ENCODE results near the gene TCAF1. TPM values are rescaled to one million over a fixed set of nuclear protein-coding genes. Genes with fewer than 3 reads are reported as not detected.

The TCAF1 gene
- total RNA-seq, 4 donors from 2014 or later: 38.2 to 62.7 (median 52.4) TPM

DNA sequence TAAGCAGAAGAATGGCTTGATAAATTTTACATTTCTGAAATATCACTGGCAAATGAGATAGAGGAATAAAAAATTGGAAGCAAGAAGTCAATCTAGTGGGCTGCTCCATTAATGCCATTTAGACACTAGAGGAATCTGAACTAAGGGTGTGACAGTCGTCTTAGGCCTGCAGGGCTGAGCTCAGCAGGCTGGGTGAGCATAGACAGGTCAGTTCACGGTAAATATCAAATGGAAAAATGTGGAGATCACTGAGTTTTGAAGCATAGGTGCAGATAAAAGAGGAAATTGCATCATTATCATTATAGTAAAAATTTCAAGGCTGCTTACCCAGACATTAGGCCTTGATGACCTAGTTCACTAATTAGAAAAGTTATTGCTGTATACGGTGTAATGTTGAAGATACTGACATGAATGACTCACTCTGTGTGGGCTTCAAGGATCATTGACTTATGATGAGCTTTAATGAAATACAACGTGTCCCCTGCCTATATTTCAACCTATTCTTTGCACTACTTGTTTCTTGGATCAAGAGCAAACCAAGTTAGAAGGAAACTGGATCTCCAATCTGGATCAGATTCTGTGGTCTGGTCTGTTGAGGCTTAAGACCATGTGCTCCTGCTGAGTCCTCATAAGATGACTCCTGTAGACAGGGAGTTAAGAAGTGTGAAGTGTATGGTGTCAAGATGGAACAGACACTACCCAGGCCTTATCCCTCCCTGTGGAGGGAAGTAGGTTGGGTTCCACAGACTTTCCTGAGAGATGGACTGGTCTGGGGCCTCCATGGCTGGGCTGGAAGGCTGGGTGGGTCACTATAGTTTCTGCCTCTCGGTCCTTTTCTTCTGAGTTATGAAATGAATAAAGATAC lies 36.6 kb upstream of the TCAF1 start:
- no peaks in the 10 kb centered on the region for H3K27me3 ChIP-seq
- H3K4me3 ChIP-seq: no peak overlapping the region
- H3K27ac ChIP-seq (replicated peaks in 1 of 4): no peak overlapping the region
- intact Hi-C loops (cut with DNase I): no loop called here
- peaks cover 0 to 16% (median 7%) of the 10 kb centered on the region in 4 donors for H3K4me1 ChIP-seq
- H3K36me3 ChIP-seq: no peaks in the 10 kb centered on the region
- no peak for TF ChIP-seq POLR2A (IDR thresholded peaks at IDR 0.05; ENCODE audit: low read depth)
- TF ChIP-seq POLR2AphosphoS5 (IDR thresholded peaks at IDR 0.05): no peak
- no peak for TF ChIP-seq EP300 (IDR thresholded peaks at IDR 0.05)
- TF ChIP-seq, protein P1, sequence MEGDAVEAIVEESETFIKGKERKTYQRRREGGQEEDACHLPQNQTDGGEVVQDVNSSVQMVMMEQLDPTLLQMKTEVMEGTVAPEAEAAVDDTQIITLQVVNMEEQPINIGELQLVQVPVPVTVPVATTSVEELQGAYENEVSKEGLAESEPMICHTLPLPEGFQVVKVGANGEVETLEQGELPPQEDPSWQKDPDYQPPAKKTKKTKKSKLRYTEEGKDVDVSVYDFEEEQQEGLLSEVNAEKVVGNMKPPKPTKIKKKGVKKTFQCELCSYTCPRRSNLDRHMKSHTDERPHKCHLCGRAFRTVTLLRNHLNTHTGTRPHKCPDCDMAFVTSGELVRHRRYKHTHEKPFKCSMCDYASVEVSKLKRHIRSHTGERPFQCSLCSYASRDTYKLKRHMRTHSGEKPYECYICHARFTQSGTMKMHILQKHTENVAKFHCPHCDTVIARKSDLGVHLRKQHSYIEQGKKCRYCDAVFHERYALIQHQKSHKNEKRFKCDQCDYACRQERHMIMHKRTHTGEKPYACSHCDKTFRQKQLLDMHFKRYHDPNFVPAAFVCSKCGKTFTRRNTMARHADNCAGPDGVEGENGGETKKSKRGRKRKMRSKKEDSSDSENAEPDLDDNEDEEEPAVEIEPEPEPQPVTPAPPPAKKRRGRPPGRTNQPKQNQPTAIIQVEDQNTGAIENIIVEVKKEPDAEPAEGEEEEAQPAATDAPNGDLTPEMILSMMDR (IDR thresholded peaks at IDR 0.05): no peak
- WGBS: 80% methylated on average over 5 of the region's 5 CpGs
- DNase-seq (ENCODE audit: extremely low spot score): no peak
- no peaks in the 10 kb centered on the region for H3K9me3 ChIP-seq

DNA sequence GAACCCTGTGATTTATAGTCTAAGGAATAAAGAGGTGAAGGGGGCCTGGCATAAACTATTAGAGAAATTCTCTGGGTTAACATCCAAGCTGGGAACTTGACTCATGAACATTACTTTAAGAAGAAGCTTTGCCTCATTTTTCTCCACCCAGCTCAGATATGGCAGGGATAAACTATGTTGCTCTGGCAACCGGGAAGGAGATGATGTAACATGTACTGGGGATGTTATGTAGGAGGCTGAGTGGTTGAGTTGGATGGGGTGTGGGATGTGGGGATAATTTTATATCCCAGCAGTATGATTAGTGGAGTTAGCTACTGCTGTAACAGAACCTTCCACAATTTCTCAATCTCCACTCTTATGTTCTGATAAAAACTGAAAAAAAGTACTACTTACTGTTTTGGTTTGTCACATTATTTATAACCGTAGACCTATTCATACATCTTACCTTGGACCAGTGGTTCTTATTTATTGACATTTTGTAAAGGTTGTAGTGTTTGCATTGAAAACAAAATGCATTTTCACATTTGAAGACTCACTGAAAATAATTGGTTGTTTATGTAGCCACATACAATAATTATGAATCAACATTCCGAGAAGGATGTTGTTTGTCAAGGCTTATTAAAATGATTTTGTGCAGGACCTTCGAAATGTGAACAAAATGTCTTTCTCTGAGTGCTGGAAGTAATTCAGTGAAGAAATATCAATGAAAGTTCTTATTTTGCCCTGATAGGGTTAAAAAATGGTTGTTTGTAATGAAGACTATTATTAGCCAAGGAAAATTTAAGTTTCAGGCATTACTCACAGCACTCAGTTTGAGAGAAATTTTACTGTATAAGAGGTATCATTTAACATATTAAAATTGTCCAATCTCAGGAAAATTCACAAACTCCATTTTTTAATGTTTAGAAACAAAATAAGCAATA lies 34.4 kb upstream of the TCAF1 start:
- DNase-seq (ENCODE audit: extremely low spot score): no peak
- Histone ChIP-seq H3K36me3 (no peaks in the 10 kb centered on the region), H3K9me3 (no peaks in the 10 kb centered on the region), H3K4me1 (peaks cover 0 to 16% (median 7%) of the 10 kb centered on the region in 4 donors), H3K27ac (replicated peaks in 1 of 4) (no peak overlapping the region), H3K27me3 (no peaks in the 10 kb centered on the region), H3K4me3 (no peak overlapping the region)
- WGBS: 70% methylated on average over 4 of the region's 4 CpGs
- TF ChIP-seq, protein P1 (IDR thresholded peaks at IDR 0.05): no peak
- no peak for TF ChIP-seq POLR2A (IDR thresholded peaks at IDR 0.05; ENCODE audit: low read depth)
- intact Hi-C loops (cut with DNase I): no loop called here

DNA sequence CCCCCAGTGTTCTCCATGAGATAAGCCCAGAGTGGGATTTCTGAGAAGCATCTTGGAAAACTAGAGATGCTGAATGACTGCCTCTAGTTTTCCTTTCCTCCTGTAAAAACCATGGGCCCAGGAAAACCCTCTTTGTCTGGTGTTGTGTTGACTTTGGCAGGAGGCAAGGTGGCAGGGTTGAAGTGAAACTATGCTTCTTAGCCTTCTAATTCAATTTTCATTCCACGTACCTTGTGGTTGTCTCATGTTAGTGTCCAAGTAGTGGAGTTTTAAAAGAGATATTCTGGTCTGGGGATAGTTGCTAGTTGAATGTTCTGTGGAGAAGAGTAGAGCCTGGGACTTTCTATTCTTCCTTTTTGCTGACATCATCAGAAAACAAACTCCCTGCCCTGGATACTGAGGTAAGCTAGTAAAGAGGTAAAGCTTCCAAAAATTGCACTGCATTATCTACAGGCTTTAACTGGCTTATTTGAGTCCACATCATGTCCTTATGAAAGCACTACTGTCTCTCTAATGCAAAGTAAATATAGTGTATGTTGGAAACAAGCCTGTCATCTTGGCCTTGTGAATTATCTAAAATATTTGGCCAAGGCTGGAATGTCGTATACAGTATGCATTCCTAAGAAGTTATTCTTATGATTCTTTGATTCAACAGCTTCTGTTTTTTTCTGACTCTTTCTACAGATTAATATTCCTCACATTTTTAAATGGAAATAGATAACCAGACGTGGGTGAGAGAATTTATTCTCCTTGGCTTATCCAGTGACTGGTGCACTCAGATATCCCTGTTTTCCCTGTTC lies 32.8 kb upstream of the TCAF1 start, which contains the start of gene OR2F2:
TSS of gene OR2F2 (plus strand) at position 708 of the 800 bp plus-strand sequence. CDS start at position 708, 0 bp downstream.
- intact Hi-C loops (cut with DNase I): no loop called here
- 33% methylated on average over 3 of the region's 3 CpGs for WGBS
- H3K4me3 ChIP-seq: no peak within 1 kb of the TSS

DNA sequence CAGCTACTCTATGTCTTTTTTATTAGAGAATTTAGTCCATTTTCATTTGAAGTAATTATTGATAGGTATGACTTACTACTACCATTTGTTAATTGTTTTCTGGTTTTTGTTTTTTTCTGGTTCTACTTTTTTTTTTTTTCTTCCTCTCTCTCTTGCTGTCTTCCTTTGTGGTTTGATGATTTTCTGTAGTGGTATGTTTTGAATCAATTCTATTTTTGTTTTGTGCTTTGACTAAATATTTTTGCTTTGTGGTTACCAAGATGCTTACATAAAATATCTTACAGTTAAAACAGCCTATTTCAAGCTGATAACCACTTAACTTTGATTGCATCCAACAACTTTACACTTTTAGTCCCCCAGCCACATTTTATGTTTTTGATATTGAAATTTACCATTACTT lies 29.8 kb upstream of the TCAF1 start:
- Histone ChIP-seq H3K36me3 (no peaks in the 10 kb centered on the region), H3K27me3 (no peaks in the 10 kb centered on the region), H3K9me3 (no peaks in the 10 kb centered on the region), H3K4me3 (no peak overlapping the region), H3K27ac (replicated peaks in 1 of 4) (no peak overlapping the region), H3K4me1 (peaks cover 0 to 16% (median 7%) of the 10 kb centered on the region in 4 donors)
- no peak for DNase-seq (ENCODE audit: extremely low spot score)
- intact Hi-C loops (cut with DNase I): no loop called here
- no peak for TF ChIP-seq POLR2A (IDR thresholded peaks at IDR 0.05; ENCODE audit: low read depth)
- TF ChIP-seq POLR2AphosphoS5 (IDR thresholded peaks at IDR 0.05): no peak
- TF ChIP-seq, protein P1 (IDR thresholded peaks at IDR 0.05): no peak
- no peak for TF ChIP-seq EP300 (IDR thresholded peaks at IDR 0.05)

More for the DNA sequence above, 32.8 kb upstream of the TCAF1 start, which contains the start of gene OR2F2:
- Histone ChIP-seq H3K36me3 (no peaks in the 10 kb centered on the region), H3K9me3 (no peaks in the 10 kb centered on the region), H3K4me1 (peaks cover 0 to 16% (median 7%) of the 10 kb centered on the region in 4 donors), H3K27me3 (no peaks in the 10 kb centered on the region), H3K27ac (replicated peaks in 1 of 4) (peak within 1 kb of the TSS in 1 of 4 donors; percentile 6)
- no peak for TF ChIP-seq POLR2A (IDR thresholded peaks at IDR 0.05; ENCODE audit: low read depth)
- TF ChIP-seq, protein P1 (IDR thresholded peaks at IDR 0.05): no peak
- no peak for TF ChIP-seq POLR2AphosphoS5 (IDR thresholded peaks at IDR 0.05)
- no peak for TF ChIP-seq EP300 (IDR thresholded peaks at IDR 0.05)
- DNase-seq (ENCODE audit: extremely low spot score): no peak

Data from esophagus muscularis mucosa (tissue), 4 donors.